ENCODE measurements around the gene GALNT18.

DNA sequence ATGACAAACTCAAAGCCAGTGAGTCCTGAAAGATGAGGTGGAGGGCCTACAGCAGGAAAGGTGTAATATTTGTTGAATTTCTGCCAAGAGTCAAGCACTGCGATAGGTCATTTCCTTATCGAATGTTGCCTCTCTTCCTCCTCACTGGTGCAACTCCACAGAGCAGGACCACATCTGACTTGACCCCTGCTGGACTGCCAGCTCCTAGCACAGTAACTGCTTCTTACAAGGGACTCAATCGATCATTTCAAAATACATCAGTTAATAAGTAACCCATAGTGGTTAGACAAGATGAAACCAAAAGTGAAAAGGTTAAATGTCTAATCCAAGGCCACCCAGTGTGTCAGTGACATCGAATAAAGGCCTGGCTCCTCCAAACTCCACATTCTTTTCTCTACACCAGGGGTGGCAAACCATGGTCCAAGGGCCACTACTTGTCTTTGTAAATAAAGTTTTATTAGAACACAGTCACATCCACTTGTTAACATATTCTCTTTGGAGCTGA lies 170.3 kb downstream of the GALNT18 start:
- TF ChIP-seq, protein P1, sequence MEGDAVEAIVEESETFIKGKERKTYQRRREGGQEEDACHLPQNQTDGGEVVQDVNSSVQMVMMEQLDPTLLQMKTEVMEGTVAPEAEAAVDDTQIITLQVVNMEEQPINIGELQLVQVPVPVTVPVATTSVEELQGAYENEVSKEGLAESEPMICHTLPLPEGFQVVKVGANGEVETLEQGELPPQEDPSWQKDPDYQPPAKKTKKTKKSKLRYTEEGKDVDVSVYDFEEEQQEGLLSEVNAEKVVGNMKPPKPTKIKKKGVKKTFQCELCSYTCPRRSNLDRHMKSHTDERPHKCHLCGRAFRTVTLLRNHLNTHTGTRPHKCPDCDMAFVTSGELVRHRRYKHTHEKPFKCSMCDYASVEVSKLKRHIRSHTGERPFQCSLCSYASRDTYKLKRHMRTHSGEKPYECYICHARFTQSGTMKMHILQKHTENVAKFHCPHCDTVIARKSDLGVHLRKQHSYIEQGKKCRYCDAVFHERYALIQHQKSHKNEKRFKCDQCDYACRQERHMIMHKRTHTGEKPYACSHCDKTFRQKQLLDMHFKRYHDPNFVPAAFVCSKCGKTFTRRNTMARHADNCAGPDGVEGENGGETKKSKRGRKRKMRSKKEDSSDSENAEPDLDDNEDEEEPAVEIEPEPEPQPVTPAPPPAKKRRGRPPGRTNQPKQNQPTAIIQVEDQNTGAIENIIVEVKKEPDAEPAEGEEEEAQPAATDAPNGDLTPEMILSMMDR (IDR thresholded peaks at IDR 0.05; ENCODE audit: insufficient read depth, low read length, poor library complexity, severe bottlenecking): no peak
- TF ChIP-seq EZH2phosphoT487 (conservative IDR thresholded peaks at IDR 0.05; ENCODE audit: low read length): no peak

Data from SU-DHL-6 (cell line).